HepG2 (cell line): ENCODE data around the gene C4B. TPM values are rescaled to one million over a fixed set of nuclear protein-coding genes. Genes with fewer than 3 reads are reported as not detected.

Experiments used
- ATF6 ChIP-seq: sonication (generic); formaldehyde crosslinking; conservative IDR thresholded peaks from 2 replicates; pipeline ENCODE4 v1.4.0; 2020; ENCODE audit warnings: missing genetic modification reagents
- BHLHE40 ChIP-seq: IDR thresholded peaks from 2 replicates; pipeline ENCODE4 v1.6.1; 2011; ENCODE audit warnings: low read length, improper control_type of control experiment
- BORCS8-MEF2B ChIP-seq: sonication (generic); formaldehyde crosslinking; IDR thresholded peaks from 2 replicates; pipeline ENCODE4 v1.8.0; 2022; ENCODE audit warnings: mild to moderate bottlenecking, missing genetic modification reagents
- CREBL2 ChIP-seq: sonication (generic); formaldehyde crosslinking; IDR thresholded peaks from 2 replicates; pipeline ENCODE4 v1.8.1; 2023; ENCODE audit warnings: missing genetic modification reagents, mild to moderate bottlenecking, borderline replicate concordance
- EED ChIP-seq: sonication (generic); formaldehyde crosslinking; IDR thresholded peaks from 2 replicates; pipeline ENCODE4 v1.5.0; 2020; ENCODE audit warnings: mild to moderate bottlenecking, missing genetic modification reagents
- FIP1L1 ChIP-seq: fragments of 200-400 bp; formaldehyde crosslinking; IDR thresholded peaks from 2 replicates; pipeline ENCODE4 v1.6.1; 2018; ENCODE audit warnings: low read depth, mild to moderate bottlenecking, low read length, moderate library complexity, borderline replicate concordance; ENCODE audit not compliant: insufficient read depth
- FOSL2 ChIP-seq: sonication (generic); formaldehyde crosslinking; IDR thresholded peaks from 2 replicates; pipeline ENCODE4 v1.4.0; 2020; ENCODE audit warnings: missing genetic modification reagents
- GRHL1 ChIP-seq: sonication (generic); formaldehyde crosslinking; conservative IDR thresholded peaks from 2 replicates; pipeline ENCODE4 v1.8.0; 2022; ENCODE audit warnings: missing genetic modification reagents
- HCFC1 ChIP-seq: fragments of 150-350 bp; IDR thresholded peaks from 2 replicates; pipeline ENCODE4 v1.6.1; 2014; ENCODE audit warnings: low read depth, low read length
- HDAC2 ChIP-seq: sonication (generic); formaldehyde crosslinking; IDR thresholded peaks from 2 replicates; pipeline ENCODE4 v1.4.0; 2020; ENCODE audit warnings: missing genetic modification reagents
- IRF1 ChIP-seq: sonication (generic); formaldehyde crosslinking; IDR thresholded peaks from 2 replicates; pipeline ENCODE4 v1.4.0; 2020; ENCODE audit warnings: low read depth, mild to moderate bottlenecking, missing genetic modification reagents
- MXD4 ChIP-seq: IDR thresholded peaks from 2 replicates; pipeline ENCODE4 v1.6.1; 2016; ENCODE audit warnings: mild to moderate bottlenecking, missing biosample characterization, missing genetic modification reagents
- NCOA1 ChIP-seq: sonication (generic); formaldehyde crosslinking; IDR thresholded peaks from 2 replicates; pipeline ENCODE4 v1.9.0; 2021; ENCODE audit warnings: missing genetic modification reagents
- NR2F6 ChIP-seq, 2 experiments: IDR thresholded peaks; 2 replicates each; pipeline ENCODE4 v1.6.1; 2016; ENCODE audit warnings: antibody characterized with exemption in 1 of 2, mild to moderate bottlenecking in 1 of 2
- ZC3H13 ChIP-seq: sonication (generic); formaldehyde crosslinking; IDR thresholded peaks from 2 replicates; pipeline ENCODE4 v1.8.1; 2023; ENCODE audit warnings: mild to moderate bottlenecking, missing genetic modification reagents, moderate library complexity
- ZMYM4 ChIP-seq: sonication (generic); formaldehyde crosslinking; IDR thresholded peaks from 2 replicates; pipeline ENCODE4 v1.8.1; 2023; ENCODE audit warnings: mild to moderate bottlenecking, missing genetic modification reagents
- ZNF17 ChIP-seq: sonication (generic); formaldehyde crosslinking; IDR thresholded peaks from 2 replicates; pipeline ENCODE4 v1.5.0; 2020; ENCODE audit warnings: mild to moderate bottlenecking, missing genetic modification reagents
- ZNF263 ChIP-seq: sonication (generic); formaldehyde crosslinking; IDR thresholded peaks from 2 replicates; pipeline ENCODE4 v1.4.0; 2020; ENCODE audit warnings: missing genetic modification reagents
- ZNF280D ChIP-seq: sonication (generic); formaldehyde crosslinking; IDR thresholded peaks from 2 replicates; pipeline ENCODE4 v1.5.1; 2020; ENCODE audit warnings: mild to moderate bottlenecking, missing genetic modification reagents
- ZNF414 ChIP-seq: sonication (generic); formaldehyde crosslinking; IDR thresholded peaks from 2 replicates; pipeline ENCODE4 v1.5.0; 2020; ENCODE audit warnings: missing genetic modification reagents
- ZNF460 ChIP-seq: sonication (generic); formaldehyde crosslinking; IDR thresholded peaks from 2 replicates; pipeline ENCODE4 v1.5.1; 2020; ENCODE audit warnings: missing genetic modification reagents, mild to moderate bottlenecking, borderline replicate concordance
- ZNF781 ChIP-seq: sonication (generic); formaldehyde crosslinking; IDR thresholded peaks from 2 replicates; pipeline ENCODE4 v1.5.1; 2020; ENCODE audit warnings: borderline replicate concordance, mild to moderate bottlenecking, missing genetic modification reagents; ENCODE audit errors: not compliant biosample characterization
- ZNF879 ChIP-seq: sonication (generic); formaldehyde crosslinking; IDR thresholded peaks from 2 replicates; pipeline ENCODE4 v1.8.1; 2023; ENCODE audit warnings: missing genetic modification reagents
- ZSCAN30 ChIP-seq: sonication (generic); formaldehyde crosslinking; IDR thresholded peaks from 2 replicates; pipeline ENCODE4 v1.5.0; 2020; ENCODE audit warnings: mild to moderate bottlenecking, missing genetic modification reagents
- polyA plus RNA-seq, 8 experiments: library from polyadenylated mRNA; depleted of rRNA in 3 of 8; stranded (reverse) in 7 of 8; unstranded in 1 of 8; fragments of >200 nt; fragmentation: Illumina TruSeq in 4 of 8; extraction: Trizol in 4 of 8; gene quantifications; 2 replicates each; pipeline versions ENCODE4 v1.2.1 to v1.2.3, GENCODE V29; 2011 to 2016; ENCODE audit warnings: low read depth in 4 of 8, missing spikeins in 1 of 8, mixed read lengths in 1 of 8; ENCODE audit not compliant: insufficient read depth in 1 of 8
- total RNA-seq, 5 experiments: library from RNA; depleted of rRNA; stranded (reverse); fragments of >200 nt; fragmentation: Illumina TruSeq; extraction: Trizol; gene quantifications; 2 replicates each; pipeline ENCODE4 v1.2.3, GENCODE V29; 2016; ENCODE audit warnings: low read depth in 1 of 5

The C4B gene
- total and polyA plus RNA-seq, 2 of the 13 experiments (the other 11 are each of a cell fraction or from before 2014, with no cell fraction given) = 167 to 538 TPM

- TF ChIP-seq GRHL1 = no peak
- no peak for TF ChIP-seq ZC3H13 (CRISPR knock-in tag)
- TF ChIP-seq NCOA1 (CRISPR knock-in tag) = no peak
- no peak for TF ChIP-seq CREBL2
- TF ChIP-seq ZNF280D = no peak
- TF ChIP-seq ZNF263 (CRISPR knock-in tag) = peak; percentile 71
- no peak for TF ChIP-seq ZSCAN30 (CRISPR knock-in tag)
- TF ChIP-seq ZNF879 (CRISPR knock-in tag) = no peak
- TF ChIP-seq ZNF414 = no peak
- no peak for TF ChIP-seq MXD4 (CRISPR knock-in tag)
- TF ChIP-seq IRF1 (CRISPR knock-in tag) = no peak
- no peak for TF ChIP-seq FIP1L1
- no peak for TF ChIP-seq ATF6
- no peak for TF ChIP-seq ZNF17 (CRISPR knock-in tag)
- TF ChIP-seq ZNF781 (CRISPR knock-in tag) = no peak
- no peak for TF ChIP-seq ZMYM4 (CRISPR knock-in tag)
- TF ChIP-seq FOSL2 (CRISPR knock-in tag) = peak; percentile 83
- no peak for TF ChIP-seq NR2F6 (IDR thresholded peaks at IDR 0.05)
- no peak for TF ChIP-seq NR2F6 (CRISPR knock-in tag; IDR thresholded peaks at IDR 0.05)
- no peak for TF ChIP-seq HCFC1
- no peak for TF ChIP-seq BORCS8-MEF2B (CRISPR knock-in tag)
- TF ChIP-seq HDAC2 = no peak
- peak; percentile 15; the same call in 1 of the 2 replicates for TF ChIP-seq BHLHE40
- TF ChIP-seq EED (CRISPR knock-in tag) = no peak
- TF ChIP-seq ZNF460 (CRISPR knock-in tag) = no peak
These were observed 32.5 kb downstream of the C4B start (continued) for GRCh38 chr6:32047084-32047478.
